Liver (tissue), 9 donors: ENCODE measurements around the gene CEP162. TPM values are rescaled to one million over a fixed set of nuclear protein-coding genes. Genes with fewer than 3 reads are reported as not detected.

ENCODE experiments used
- DNase-seq: peaks from one replicate; pipeline ENCODE4 v3.0.0-alpha.2; 2017; ENCODE audit warnings: low spot score
- H3K27ac ChIP-seq, 2 donors: one replicate each; pipeline ENCODE4 v1.7.0; 2013; ENCODE audit warnings: inconsistent platforms in 2 of 2, low read length in 2 of 2, control low read depth in 1 of 2, low read depth in 1 of 2, mild to moderate bottlenecking in 1 of 2
- H3K27me3 ChIP-seq, 4 donors: one replicate each; pipeline versions ENCODE4 v1.6.1 to v1.7.0; 2013; ENCODE audit warnings: low read length in 3 of 4, inconsistent platforms in 1 of 4, mild to moderate bottlenecking in 1 of 4, moderate library complexity in 1 of 4; ENCODE audit not compliant: control insufficient read depth in 4 of 4, insufficient read depth in 4 of 4
- H3K36me3 ChIP-seq, 4 donors: one replicate each; pipeline versions ENCODE4 v1.6.1 to v1.7.0; 2013; ENCODE audit warnings: low read length in 3 of 4, mild to moderate bottlenecking in 3 of 4, low read depth in 1 of 4, moderate library complexity in 1 of 4; ENCODE audit not compliant: control insufficient read depth in 4 of 4, insufficient read depth in 3 of 4
- H3K4me1 ChIP-seq, 4 donors: one replicate each; pipeline versions ENCODE4 v1.6.1 to v1.7.0; 2013; ENCODE audit warnings: low read length in 3 of 4, mild to moderate bottlenecking in 3 of 4, moderate library complexity in 1 of 4; ENCODE audit not compliant: control insufficient read depth in 4 of 4, insufficient read depth in 4 of 4
- H3K4me3 ChIP-seq, 3 donors: one replicate each; pipeline versions ENCODE4 v1.6.1 to v1.7.0; 2013; ENCODE audit warnings: low read length in 3 of 3, control low read depth in 1 of 3, low read depth in 1 of 3, mild to moderate bottlenecking in 1 of 3
- H3K9ac ChIP-seq, 2 donors: one replicate each; pipeline ENCODE4 v1.7.0; 2013; ENCODE audit warnings: low read length in 2 of 2, mild to moderate bottlenecking in 2 of 2, moderate library complexity in 2 of 2, control low read depth in 1 of 2, low read depth in 1 of 2
- H3K9me3 ChIP-seq, 4 donors: one replicate each; pipeline versions ENCODE4 v1.6.1 to v1.7.0; 2013; ENCODE audit warnings: low read length in 3 of 4; ENCODE audit not compliant: control insufficient read depth in 4 of 4
- EGR1 ChIP-seq, 2 donors: IDR thresholded peaks; 2 replicates each; pipeline ENCODE4 v1.6.1; 2016 to 2018; ENCODE audit warnings: antibody characterized with exemption in 2 of 2, low read depth in 2 of 2
- FOXA1 ChIP-seq: IDR thresholded peaks from 2 replicates; pipeline ENCODE4 v1.6.1; 2016; ENCODE audit warnings: antibody characterized with exemption
- FOXA2 ChIP-seq: IDR thresholded peaks from 2 replicates; pipeline ENCODE4 v1.6.1; 2016; ENCODE audit warnings: antibody characterized with exemption
- GABPA ChIP-seq, 2 donors: IDR thresholded peaks in 1 of 2; conservative IDR thresholded peaks in 1 of 2; 2 replicates each; pipeline ENCODE4 v1.6.1; 2016; ENCODE audit warnings: antibody characterized with exemption in 2 of 2, mild to moderate bottlenecking in 1 of 2, moderate library complexity in 1 of 2
- HNF4A ChIP-seq, 2 donors: conservative IDR thresholded peaks; 2 replicates each; pipeline ENCODE4 v1.6.1; 2016; ENCODE audit warnings: antibody characterized with exemption in 2 of 2, mild to moderate bottlenecking in 2 of 2
- HNF4G ChIP-seq: IDR thresholded peaks from 2 replicates; pipeline ENCODE4 v1.6.1; 2016; ENCODE audit warnings: antibody characterized with exemption
- JUND ChIP-seq, 2 donors: IDR thresholded peaks; 2 replicates each; pipeline ENCODE4 v1.6.1; 2016; ENCODE audit warnings: antibody characterized with exemption in 2 of 2
- NR2F2 ChIP-seq: IDR thresholded peaks from 2 replicates; pipeline ENCODE4 v1.6.1; 2016; ENCODE audit warnings: antibody characterized with exemption
- RAD21 ChIP-seq, 2 donors: IDR thresholded peaks; 2 replicates each; pipeline ENCODE4 v1.6.1; 2016; ENCODE audit warnings: antibody characterized with exemption in 2 of 2, mild to moderate bottlenecking in 2 of 2
- RXRA ChIP-seq, 2 donors: IDR thresholded peaks; 2 replicates each; pipeline ENCODE4 v1.6.1; 2017 to 2018; ENCODE audit warnings: antibody characterized with exemption in 2 of 2, mild to moderate bottlenecking in 1 of 2
- SP1 ChIP-seq: IDR thresholded peaks from 2 replicates; pipeline ENCODE4 v1.6.1; 2018; ENCODE audit warnings: antibody characterized with exemption, mild to moderate bottlenecking
- TAF1 ChIP-seq: conservative IDR thresholded peaks from 2 replicates; pipeline ENCODE4 v1.6.1; 2016; ENCODE audit warnings: antibody characterized with exemption, mild to moderate bottlenecking
- YY1 ChIP-seq: IDR thresholded peaks from 2 replicates; pipeline ENCODE4 v1.6.1; 2016; ENCODE audit warnings: antibody characterized with exemption, mild to moderate bottlenecking
- WGBS: extraction: QIAGEN DNeasy Blood & Tissue Kit; methylation state at CpG from one replicate; pipeline ENCODE4 v1.1.7; 2013; 5-methylcytosine and 5-hydroxymethylcytosine counted together
- polyA plus RNA-seq, 2 donors: library from polyadenylated mRNA; stranded (reverse) in 1 of 2; unstranded in 1 of 2; fragments of 200-250 nt in 1 of 2; fragments of >200 nt in 1 of 2; fragmentation: Nextera tagmentation in 1 of 2; extraction: Ambion mirVana in 1 of 2; gene quantifications; one replicate each; pipeline versions ENCODE4 v1.2.1 to v1.2.3, GENCODE V29; 2013 to 2015
- total RNA-seq, 2 donors: library from RNA; depleted of rRNA; stranded (reverse); fragments of >200 nt; gene quantifications; one replicate each; pipeline ENCODE4 v1.2.3, GENCODE V29; 2014
- TF ChIP-seq, protein P1 (sequence below): IDR thresholded peaks from 2 replicates; pipeline ENCODE4 v1.6.1; 2016; ENCODE audit warnings: antibody characterized with exemption
- TF ChIP-seq, protein P2 (sequence below): IDR thresholded peaks from 2 replicates; pipeline ENCODE4 v1.6.1; 2016; ENCODE audit warnings: antibody characterized with exemption, mild to moderate bottlenecking
- TF ChIP-seq, protein P3 (sequence below): fragments of 150-350 bp; IDR thresholded peaks from 2 replicates; pipeline ENCODE4 v1.5.1; 2017; ENCODE audit warnings: improper control_type of control experiment, low read depth, low read length; ENCODE audit not compliant: missing input control
- TF ChIP-seq, protein P4 (sequence below): IDR thresholded peaks from 2 replicates; pipeline ENCODE4 v1.6.1; 2016; ENCODE audit warnings: antibody characterized with exemption
- TF ChIP-seq, protein P5 (sequence below): IDR thresholded peaks from 2 replicates; pipeline ENCODE4 v1.6.1; 2016; ENCODE audit warnings: antibody characterized with exemption
- donor health status: healthy.
- donor health status: healthy.
- donor health status: healthy.
- donor health status: healthy.
- donor health status: healthy.

The CEP162 gene
- total and polyA plus RNA-seq, 4 donors = 0.87 to 4.4 (median 2.6) TPM

DNA sequence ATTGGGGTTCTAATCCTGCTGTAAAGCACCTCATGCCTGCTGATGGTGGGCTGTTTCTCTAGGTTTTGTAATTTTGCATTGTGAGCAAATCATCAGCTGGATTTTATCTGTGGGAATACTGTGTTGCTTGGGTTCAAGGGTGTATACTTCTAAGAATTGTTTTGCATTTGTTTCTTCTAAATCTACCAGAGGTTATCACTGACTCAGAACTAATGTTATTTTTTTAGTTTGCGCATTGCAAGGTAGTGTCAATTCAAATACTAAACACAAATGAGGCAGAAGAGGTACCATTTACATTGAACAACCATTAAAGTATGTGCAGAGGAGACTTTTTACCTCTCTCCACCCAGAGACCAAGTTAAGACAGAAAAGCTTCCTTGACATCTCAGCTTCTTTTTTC lies 60.0 kb downstream of the CEP162 start:
- Histone ChIP-seq H3K4me3 (no peak overlapping the region), H3K36me3 (no peaks in the 10 kb centered on the region), H3K4me1 (peaks cover 0 to 3% (median 1%) of the 10 kb centered on the region in 4 donors), H3K27me3 (no peaks in the 10 kb centered on the region), H3K27ac (no peak overlapping the region), H3K9ac (no peak overlapping the region), H3K9me3 (no peaks in the 10 kb centered on the region)
- TF ChIP-seq, protein P1, sequence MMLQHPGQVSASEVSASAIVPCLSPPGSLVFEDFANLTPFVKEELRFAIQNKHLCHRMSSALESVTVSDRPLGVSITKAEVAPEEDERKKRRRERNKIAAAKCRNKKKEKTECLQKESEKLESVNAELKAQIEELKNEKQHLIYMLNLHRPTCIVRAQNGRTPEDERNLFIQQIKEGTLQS = no peak
- TF ChIP-seq TAF1 = no peak
- no peak for TF ChIP-seq FOXA2
- TF ChIP-seq, protein P2, sequence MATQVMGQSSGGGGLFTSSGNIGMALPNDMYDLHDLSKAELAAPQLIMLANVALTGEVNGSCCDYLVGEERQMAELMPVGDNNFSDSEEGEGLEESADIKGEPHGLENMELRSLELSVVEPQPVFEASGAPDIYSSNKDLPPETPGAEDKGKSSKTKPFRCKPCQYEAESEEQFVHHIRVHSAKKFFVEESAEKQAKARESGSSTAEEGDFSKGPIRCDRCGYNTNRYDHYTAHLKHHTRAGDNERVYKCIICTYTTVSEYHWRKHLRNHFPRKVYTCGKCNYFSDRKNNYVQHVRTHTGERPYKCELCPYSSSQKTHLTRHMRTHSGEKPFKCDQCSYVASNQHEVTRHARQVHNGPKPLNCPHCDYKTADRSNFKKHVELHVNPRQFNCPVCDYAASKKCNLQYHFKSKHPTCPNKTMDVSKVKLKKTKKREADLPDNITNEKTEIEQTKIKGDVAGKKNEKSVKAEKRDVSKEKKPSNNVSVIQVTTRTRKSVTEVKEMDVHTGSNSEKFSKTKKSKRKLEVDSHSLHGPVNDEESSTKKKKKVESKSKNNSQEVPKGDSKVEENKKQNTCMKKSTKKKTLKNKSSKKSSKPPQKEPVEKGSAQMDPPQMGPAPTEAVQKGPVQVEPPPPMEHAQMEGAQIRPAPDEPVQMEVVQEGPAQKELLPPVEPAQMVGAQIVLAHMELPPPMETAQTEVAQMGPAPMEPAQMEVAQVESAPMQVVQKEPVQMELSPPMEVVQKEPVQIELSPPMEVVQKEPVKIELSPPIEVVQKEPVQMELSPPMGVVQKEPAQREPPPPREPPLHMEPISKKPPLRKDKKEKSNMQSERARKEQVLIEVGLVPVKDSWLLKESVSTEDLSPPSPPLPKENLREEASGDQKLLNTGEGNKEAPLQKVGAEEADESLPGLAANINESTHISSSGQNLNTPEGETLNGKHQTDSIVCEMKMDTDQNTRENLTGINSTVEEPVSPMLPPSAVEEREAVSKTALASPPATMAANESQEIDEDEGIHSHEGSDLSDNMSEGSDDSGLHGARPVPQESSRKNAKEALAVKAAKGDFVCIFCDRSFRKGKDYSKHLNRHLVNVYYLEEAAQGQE = no peak
- no peak for TF ChIP-seq GABPA (IDR thresholded peaks at IDR 0.05 in 1 of 2, conservative IDR thresholded peaks at IDR 0.05 in 1 of 2)
- TF ChIP-seq JUND (IDR thresholded peaks at IDR 0.05) = no peak
- no peak for TF ChIP-seq HNF4G
- TF ChIP-seq, protein P3, sequence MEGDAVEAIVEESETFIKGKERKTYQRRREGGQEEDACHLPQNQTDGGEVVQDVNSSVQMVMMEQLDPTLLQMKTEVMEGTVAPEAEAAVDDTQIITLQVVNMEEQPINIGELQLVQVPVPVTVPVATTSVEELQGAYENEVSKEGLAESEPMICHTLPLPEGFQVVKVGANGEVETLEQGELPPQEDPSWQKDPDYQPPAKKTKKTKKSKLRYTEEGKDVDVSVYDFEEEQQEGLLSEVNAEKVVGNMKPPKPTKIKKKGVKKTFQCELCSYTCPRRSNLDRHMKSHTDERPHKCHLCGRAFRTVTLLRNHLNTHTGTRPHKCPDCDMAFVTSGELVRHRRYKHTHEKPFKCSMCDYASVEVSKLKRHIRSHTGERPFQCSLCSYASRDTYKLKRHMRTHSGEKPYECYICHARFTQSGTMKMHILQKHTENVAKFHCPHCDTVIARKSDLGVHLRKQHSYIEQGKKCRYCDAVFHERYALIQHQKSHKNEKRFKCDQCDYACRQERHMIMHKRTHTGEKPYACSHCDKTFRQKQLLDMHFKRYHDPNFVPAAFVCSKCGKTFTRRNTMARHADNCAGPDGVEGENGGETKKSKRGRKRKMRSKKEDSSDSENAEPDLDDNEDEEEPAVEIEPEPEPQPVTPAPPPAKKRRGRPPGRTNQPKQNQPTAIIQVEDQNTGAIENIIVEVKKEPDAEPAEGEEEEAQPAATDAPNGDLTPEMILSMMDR = no peak
- TF ChIP-seq, protein P4, sequence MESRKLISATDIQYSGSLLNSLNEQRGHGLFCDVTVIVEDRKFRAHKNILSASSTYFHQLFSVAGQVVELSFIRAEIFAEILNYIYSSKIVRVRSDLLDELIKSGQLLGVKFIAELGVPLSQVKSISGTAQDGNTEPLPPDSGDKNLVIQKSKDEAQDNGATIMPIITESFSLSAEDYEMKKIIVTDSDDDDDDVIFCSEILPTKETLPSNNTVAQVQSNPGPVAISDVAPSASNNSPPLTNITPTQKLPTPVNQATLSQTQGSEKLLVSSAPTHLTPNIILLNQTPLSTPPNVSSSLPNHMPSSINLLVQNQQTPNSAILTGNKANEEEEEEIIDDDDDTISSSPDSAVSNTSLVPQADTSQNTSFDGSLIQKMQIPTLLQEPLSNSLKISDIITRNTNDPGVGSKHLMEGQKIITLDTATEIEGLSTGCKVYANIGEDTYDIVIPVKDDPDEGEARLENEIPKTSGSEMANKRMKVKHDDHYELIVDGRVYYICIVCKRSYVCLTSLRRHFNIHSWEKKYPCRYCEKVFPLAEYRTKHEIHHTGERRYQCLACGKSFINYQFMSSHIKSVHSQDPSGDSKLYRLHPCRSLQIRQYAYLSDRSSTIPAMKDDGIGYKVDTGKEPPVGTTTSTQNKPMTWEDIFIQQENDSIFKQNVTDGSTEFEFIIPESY = no peak
- TF ChIP-seq HNF4A (conservative IDR thresholded peaks at IDR 0.05) = no peak
- TF ChIP-seq, protein P5, sequence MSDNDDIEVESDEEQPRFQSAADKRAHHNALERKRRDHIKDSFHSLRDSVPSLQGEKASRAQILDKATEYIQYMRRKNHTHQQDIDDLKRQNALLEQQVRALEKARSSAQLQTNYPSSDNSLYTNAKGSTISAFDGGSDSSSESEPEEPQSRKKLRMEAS = no peak
- no peak for TF ChIP-seq RXRA (IDR thresholded peaks at IDR 0.05)
- TF ChIP-seq YY1 = no peak
- TF ChIP-seq RAD21 (IDR thresholded peaks at IDR 0.05) = no peak
- no peak for TF ChIP-seq EGR1 (IDR thresholded peaks at IDR 0.05; ENCODE audit: low read depth in 2 of 2)
- no peak for TF ChIP-seq FOXA1
- TF ChIP-seq SP1 = no peak
- no peak for TF ChIP-seq NR2F2
- 99% methylated on average over 1 of the region's 1 CpG for WGBS
- DNase-seq = no peak
